NCI-H82 treated with DMSO at 0.1 percent for 48 hours (cell line): ENCODE results near the gene GRM8.

Experiments
- DNase-seq: peaks from one replicate; lab custom pipeline; 2025; ENCODE audit not compliant: unreplicated experiment; lab: John Stamatoyannopoulos, UW

Gene GRM8

GRCh38 chr7:127151379-127151778, 101.4 kb downstream of the GRM8 start:
- DNase-seq: no peak

GRCh38 chr7:127150543-127150942, 102.2 kb downstream of the GRM8 start:
- no peak for DNase-seq

GRCh38 chr7:127146746-127147536, 105.8 kb downstream of the GRM8 start:
- no peak for DNase-seq

GRCh38 chr7:127137146-127137545, 115.6 kb downstream of the GRM8 start:
- no peak for DNase-seq

GRCh38 chr7:127135871-127136485, 116.8 kb downstream of the GRM8 start:
- DNase-seq: no peak

- DNase-seq: no peak
Measured at GRCh38 chr7:127123220-127123619, 129.5 kb downstream of the GRM8 start.

- DNase-seq: no peak
Measured at GRCh38 chr7:127119517-127119916, 133.2 kb downstream of the GRM8 start.

- DNase-seq: no peak
Measured at GRCh38 chr7:127114742-127115265, 137.9 kb downstream of the GRM8 start.

- no peak for DNase-seq
Measured at GRCh38 chr7:127107601-127108007, 145.1 kb downstream of the GRM8 start.

GRCh38 chr7:127093340-127093739, 159.4 kb downstream of the GRM8 start:
- DNase-seq: no peak

- DNase-seq: no peak
Measured at GRCh38 chr7:127091620-127092019, 161.1 kb downstream of the GRM8 start.

- DNase-seq: no peak
Measured at GRCh38 chr7:127089146-127089545, 163.6 kb downstream of the GRM8 start.

GRCh38 chr7:127081539-127081938, 171.2 kb downstream of the GRM8 start:
- no peak for DNase-seq

GRCh38 chr7:127080576-127080975, 172.2 kb downstream of the GRM8 start:
- DNase-seq: no peak

GRCh38 chr7:127066974-127067373, 185.8 kb downstream of the GRM8 start:
- no peak for DNase-seq

- no peak for DNase-seq
Measured at GRCh38 chr7:127059475-127059874, 193.3 kb downstream of the GRM8 start.

- no peak for DNase-seq
Measured at GRCh38 chr7:127057918-127058317, 194.8 kb downstream of the GRM8 start.

GRCh38 chr7:127056202-127056601, 196.5 kb downstream of the GRM8 start:
- DNase-seq: no peak

- no peak for DNase-seq
Measured at GRCh38 chr7:127047521-127047920, 205.2 kb downstream of the GRM8 start.

GRCh38 chr7:127041689-127042452, 210.9 kb downstream of the GRM8 start:
- DNase-seq: no peak

- no peak for DNase-seq
Measured at GRCh38 chr7:127040042-127040441, 212.7 kb downstream of the GRM8 start.

GRCh38 chr7:127039541-127039940, 213.2 kb downstream of the GRM8 start:
- DNase-seq: no peak
